ENCODE measurements around the gene GRM8.

Gene GRM8

GRCh38 chr7:126668367-126668752, 584.4 kb downstream of the GRM8 start:
- H3K4me3 ChIP-seq (ENCODE audit: low read length), result no peak overlapping the region
- DNase-seq (ENCODE audit: low read depth), result no peak
- TF ChIP-seq CTCF (IDR thresholded peaks at IDR 0.05; ENCODE audit: insufficient read depth, low read depth, low read length, missing control alignments), result no peak

- TF ChIP-seq CTCF (IDR thresholded peaks at IDR 0.05; ENCODE audit: insufficient read depth, low read depth, low read length, missing control alignments), result no peak
- no peak for DNase-seq (ENCODE audit: low read depth)
- H3K4me3 ChIP-seq (ENCODE audit: low read length), result no peak overlapping the region
Measured at GRCh38 chr7:126667742-126668366, 584.9 kb downstream of the GRM8 start.

- no peak overlapping the region for H3K4me3 ChIP-seq (ENCODE audit: low read length)
- TF ChIP-seq CTCF (IDR thresholded peaks at IDR 0.05; ENCODE audit: insufficient read depth, low read depth, low read length, missing control alignments), result no peak
- DNase-seq (ENCODE audit: low read depth), result no peak
Measured at GRCh38 chr7:126662856-126663255, 589.9 kb downstream of the GRM8 start.

GRCh38 chr7:126659124-126659523, 593.6 kb downstream of the GRM8 start:
- no peak overlapping the region for H3K4me3 ChIP-seq (ENCODE audit: low read length)
- no peak for DNase-seq (ENCODE audit: low read depth)
- TF ChIP-seq CTCF (IDR thresholded peaks at IDR 0.05; ENCODE audit: insufficient read depth, low read depth, low read length, missing control alignments), result no peak

GRCh38 chr7:126658684-126659083, 594.1 kb downstream of the GRM8 start:
- no peak for DNase-seq (ENCODE audit: low read depth)
- TF ChIP-seq CTCF (IDR thresholded peaks at IDR 0.05; ENCODE audit: insufficient read depth, low read depth, low read length, missing control alignments), result no peak

GRCh38 chr7:126657599-126658358, 595.0 kb downstream of the GRM8 start:
- DNase-seq (ENCODE audit: low read depth), result no peak
- TF ChIP-seq CTCF (IDR thresholded peaks at IDR 0.05; ENCODE audit: insufficient read depth, low read depth, low read length, missing control alignments), result no peak
- H3K4me3 ChIP-seq (ENCODE audit: low read length), result no peak overlapping the region

More at GRCh38 chr7:126658684-126659083, 594.1 kb downstream of the GRM8 start:
- no peak overlapping the region for H3K4me3 ChIP-seq (ENCODE audit: low read length)

All from epithelial cell of esophagus (primary cell).